GM18870 (cell line): ENCODE data around the gene PDLIM3.
"Not testable (repeated sequence)": the region's sequence is repeated elsewhere in the genome, so short reads cannot be mapped to it uniquely, and the experiment has no call there.

Source experiments
- ATAC-seq: cut with Tn5 transposase; IDR thresholded peaks from one replicate; pipeline ENCODE4 v1.9.1; 2021; ENCODE audit warnings: moderate library complexity; ENCODE audit not compliant: unreplicated experiment

PDLIM3 gene

DNA sequence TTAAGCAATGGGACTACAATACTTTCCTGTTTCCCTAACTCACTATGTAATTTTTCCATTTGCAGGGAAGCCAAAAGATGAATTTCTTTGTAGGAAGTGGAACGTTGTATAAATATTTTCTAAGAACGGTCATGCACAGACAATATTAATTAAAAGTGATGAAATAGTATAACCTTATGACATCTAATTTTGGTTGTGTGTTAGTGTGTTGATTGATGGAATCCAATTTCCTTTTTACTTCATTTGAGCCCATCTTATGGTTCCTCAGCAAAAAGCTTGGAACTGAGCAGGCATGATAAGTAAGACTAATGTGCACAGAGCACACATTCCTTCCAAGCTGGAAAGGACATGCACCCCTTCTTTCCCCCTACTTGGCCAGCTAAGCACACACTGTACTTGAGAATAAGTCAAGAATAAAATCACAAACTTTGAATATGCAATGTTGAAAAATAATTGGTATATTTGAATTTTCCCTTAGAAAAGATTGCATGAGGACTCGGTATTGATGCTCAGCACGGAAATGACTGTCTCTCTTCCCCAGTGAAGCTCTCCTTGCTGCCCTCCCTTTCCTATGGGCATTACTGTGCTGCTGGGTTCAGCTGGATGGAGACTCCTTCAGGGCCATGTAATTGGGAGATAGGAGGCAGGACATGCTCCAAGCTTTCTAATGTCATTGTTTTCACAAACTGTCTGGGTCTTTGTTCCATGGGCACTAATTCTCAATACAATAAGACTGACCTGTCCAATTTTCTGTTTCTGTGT lies 19.2 kb upstream of the PDLIM3 start:
- no peak for ATAC-seq

DNA sequence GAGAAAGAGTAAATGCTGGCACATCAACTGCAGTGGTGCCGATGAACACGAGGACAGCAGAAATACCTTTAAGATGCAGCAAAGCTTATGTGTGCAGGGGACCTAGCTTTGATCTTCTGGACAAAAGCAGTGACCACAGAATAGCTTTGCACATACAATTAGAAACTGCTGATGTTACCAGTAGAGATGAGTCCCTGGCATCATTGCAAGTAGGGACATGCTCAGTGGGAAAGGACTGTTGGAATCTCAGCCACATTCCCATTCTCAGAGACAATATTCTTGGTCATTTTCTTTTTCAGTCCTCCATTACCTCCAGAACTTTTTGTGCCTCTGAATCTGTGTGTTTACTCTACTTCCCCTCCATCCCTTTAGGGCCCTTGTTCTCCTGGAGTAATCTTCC lies 16.9 kb upstream of the PDLIM3 start:
- ATAC-seq: no peak

DNA sequence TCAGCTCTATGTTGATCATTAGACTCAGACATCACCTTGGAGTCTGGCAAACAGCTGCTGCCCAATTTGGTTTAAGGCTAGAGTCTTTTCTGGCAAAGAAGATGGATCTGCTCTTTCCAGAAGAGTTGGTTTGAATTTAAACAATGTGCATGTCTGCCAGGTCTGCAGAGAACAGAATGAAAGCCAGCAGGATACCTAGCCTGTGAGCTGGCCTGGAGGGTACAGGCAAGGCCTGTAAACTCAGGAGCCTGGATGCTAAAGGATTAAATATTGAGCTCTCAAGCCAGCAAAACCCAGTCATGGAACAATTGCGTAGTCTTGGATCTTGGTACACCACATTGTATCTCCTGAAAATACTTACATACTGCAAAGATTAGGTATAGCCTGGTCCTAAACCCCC lies 15.6 kb upstream of the PDLIM3 start:
- no peak for ATAC-seq

DNA sequence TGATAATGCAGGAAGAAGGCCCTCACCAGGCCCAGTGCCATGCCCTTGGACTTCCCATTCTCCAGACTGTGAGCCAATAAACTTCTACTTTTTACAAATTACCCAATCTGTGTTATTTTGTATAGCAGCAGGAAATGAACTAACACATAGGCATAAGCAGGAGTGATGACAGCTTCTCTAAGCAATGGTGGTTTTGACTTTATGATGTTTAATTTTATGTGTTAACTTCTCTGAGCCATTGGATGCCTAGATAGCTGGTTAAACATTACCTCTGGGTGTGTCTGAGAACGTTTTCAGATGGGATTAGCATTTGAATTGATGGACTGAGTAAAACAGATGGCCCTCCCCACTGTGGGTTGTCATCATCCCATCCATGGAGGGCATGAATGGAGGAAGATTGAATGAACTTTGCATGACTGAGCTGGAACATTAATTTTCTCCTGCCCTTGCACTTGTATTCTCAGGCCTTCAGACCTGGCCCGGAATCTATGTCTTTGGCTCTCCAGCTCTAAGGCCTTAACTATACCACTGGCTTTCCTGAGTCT lies 13.9 kb upstream of the PDLIM3 start:
- ATAC-seq: no peak

DNA sequence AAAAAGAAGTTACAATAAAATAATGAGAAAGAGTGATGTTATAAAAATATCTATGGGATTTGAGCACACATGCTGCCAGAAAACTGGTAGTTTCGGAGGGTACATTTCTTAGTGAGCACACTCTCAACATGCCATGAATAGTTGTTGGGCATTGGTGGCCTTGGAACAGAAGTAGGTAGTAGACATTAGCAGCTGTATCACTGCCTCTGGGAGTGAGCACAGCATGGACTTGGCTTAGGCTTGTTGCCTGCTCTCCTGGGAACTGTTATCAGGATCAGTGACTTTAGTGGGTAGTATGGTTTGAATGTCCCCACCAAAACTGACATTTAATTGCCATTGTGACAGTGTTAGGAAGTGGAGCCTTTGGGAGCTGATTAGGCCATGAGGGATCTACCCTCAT lies 13.3 kb upstream of the PDLIM3 start:
- no peak for ATAC-seq

DNA sequence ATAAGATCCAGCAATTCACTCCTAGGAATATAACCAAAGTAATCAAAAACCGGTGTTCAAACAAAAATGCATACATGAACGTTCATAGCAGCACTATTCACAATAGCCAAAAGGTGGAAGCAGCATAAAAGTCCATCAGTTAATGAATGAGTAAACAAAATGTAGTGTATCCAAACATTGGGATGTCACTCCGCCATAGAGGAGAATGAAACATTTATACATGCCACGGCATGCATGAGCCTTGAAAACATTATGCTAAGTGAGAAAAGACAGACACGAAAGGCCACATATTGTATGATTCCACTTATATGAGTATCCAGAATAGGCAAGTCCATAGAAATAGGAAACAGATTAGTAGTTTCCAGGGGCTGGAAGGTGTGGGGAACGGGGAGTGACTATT lies 11.0 kb upstream of the PDLIM3 start:
- no peak for ATAC-seq

DNA sequence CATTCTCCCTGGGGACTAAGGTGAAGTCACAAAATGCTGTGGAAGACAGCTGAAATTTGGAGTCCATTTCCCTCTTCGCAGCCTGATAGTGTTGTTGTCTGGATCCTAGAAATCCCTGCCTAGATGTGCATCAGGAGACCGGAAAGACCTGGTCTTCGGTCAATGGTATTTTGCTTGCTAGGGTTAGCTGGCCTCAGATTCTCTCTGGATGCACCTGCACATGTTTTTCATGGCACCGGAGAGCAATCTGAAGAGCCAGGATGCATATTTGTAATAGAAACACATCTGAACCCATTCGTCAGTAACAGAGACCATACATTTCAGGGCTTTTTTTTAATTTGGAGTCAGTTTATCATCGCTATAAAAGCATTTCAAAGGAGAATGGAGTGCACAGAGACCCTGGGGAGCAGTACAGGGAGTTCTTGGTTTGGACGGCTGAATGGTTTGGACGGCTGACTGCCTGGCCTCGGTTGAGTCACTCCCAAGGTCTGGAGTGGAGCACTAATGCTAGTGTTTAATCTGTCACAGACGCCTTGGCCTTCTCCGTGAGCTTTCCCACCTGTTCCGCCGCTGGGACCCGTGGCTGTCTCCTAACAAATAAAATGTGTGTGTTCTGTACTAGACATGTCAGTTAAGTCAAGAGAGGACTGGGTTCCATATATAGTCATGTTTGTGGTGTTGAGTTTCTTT lies 7.5 kb upstream of the PDLIM3 start:
- ATAC-seq: no peak

DNA sequence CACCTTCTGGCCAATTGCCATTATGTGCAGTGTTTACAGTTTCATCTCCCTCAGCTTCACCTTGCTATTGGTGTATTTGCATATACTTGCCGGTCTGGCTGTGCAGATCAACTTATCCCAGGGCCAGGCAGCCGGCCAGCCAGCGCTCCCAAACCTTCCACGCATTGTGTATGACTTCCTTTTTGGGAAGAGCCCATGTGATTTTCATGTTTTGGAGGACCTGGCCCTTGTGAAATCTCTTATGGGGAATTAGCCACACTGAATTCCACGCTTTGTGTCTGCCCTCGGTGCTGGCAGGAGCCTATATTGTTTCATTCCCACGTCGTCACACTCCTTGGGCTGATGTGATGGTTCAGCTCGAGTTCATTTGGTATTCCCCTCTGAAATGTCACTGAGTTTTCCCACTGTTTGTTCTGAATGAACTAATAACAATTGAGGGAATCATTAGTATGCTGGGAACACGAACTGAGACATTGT lies 6.0 kb upstream of the PDLIM3 start:
- ATAC-seq: no peak

DNA sequence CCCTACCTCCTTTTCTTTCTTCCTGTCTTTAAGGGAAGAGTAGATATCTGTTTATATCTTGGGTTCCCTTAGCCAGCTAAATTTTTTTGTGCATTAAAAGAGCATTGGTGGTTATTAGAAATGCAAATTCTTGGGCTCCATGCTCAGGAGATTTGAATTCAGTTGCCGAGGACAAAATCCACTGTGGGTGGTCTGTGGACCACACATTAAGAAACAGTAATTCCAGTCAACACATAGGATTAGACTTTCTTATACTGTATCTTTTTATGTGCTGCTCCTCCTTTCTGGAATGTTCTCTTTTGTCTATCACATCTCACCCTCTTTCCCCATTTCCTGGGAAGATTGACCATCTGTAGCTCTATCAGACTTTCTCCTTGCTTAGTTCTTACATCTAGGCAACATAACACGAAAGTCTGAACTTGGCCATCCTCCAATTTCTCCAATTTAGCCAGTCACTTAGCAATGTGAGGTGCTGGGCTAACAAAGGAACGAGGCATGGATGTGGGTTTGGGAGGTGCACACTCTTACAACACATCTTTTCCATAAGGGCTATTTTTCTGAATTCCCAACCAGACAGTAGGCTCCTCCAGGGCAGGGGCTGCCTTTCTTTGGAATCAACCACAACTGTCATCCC lies 5.3 kb upstream of the PDLIM3 start:
- no peak for ATAC-seq

DNA sequence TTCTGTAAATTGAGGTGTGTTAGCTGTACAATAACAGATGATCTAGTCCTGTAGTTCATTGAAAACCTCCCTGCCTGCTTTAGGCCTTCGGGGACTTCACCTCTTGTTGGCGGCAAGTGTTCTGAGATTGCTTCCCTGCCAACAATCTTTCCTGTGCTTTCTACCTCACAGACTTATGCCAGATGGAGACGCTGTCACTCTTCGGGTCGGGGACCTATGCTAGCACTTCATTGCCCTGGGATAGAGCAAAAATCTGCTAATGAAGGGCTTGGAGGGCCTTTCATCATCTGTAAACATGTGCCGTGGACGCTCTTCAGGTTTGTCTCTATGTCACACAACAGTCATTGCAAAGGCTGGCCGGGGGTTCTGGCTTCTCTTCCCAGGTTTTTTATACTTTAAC lies 4.7 kb upstream of the PDLIM3 start:
- ATAC-seq: no peak

DNA sequence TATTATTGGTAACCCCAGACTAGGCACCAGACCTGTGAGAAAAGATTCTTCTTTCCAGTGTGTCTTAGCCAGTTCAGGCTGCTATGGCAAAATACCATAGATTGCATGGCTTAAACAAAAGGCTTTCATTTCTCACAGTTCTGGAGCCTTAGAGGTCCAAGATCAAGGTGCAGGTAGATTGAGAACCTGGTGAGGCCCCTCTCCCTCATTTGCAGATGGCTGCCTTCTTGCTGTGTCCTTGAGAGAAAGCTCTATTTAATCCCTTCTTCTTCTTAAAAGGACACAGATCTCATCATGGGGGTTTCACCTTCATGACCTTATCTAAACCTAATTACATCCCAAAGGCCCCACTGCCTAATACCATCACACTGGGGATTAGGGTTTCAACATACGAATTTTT lies 3.5 kb upstream of the PDLIM3 start:
- no peak for ATAC-seq

DNA sequence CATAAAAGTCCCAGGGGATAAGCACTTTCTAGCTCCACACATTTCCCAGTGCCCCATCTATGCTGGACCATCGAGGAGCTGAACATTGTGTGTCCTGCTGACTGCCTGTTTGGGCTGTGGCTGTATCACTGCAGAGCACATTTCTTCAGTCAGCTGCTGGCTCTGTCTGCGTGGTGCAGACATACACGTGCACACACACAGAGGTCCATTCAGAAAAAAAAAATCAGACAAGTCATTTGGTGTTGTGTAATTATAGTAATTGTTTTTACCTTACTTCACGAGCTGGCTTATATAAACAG lies 1.1 kb upstream of the PDLIM3 start:
- no peak for ATAC-seq

DNA sequence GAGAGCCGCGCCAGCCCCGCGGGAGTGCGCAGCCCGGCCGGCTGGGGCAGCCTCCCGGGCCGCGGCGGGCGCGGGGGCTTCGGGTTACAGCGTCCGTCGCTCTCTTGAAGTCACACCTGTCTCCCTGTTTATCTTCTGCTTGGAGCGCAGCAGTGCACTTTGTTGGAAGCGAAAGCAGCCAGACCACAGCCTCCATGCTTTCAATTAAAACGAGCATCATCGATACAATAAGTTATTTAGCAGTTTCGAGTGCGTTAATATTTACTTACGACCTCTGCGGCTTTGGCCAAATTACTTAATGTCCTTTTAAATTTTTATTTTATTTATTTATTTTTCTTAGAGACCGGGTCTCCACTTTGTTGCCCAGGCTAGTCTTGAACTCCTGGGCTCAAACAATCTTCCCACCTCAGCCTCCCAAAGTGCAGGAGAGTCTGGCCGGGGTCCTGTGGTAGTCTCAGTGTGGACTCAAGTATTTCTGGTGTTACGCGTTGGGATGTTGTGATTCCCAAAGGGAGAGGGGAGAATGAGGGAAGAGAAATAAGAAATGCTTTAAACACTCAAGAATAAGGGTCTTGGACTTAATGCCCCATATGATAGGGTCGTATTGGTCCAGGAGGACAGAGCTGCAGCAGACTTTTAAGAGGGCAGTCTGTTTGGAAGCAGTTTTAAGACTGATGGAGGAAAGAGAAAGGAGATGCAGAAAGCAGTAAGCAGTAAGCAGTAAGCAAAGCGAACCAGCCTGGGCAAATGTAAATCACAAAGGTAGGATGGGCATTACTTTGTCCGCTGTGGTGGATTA lies 504 bp upstream of the PDLIM3 start:
- ATAC-seq: no peak

DNA sequence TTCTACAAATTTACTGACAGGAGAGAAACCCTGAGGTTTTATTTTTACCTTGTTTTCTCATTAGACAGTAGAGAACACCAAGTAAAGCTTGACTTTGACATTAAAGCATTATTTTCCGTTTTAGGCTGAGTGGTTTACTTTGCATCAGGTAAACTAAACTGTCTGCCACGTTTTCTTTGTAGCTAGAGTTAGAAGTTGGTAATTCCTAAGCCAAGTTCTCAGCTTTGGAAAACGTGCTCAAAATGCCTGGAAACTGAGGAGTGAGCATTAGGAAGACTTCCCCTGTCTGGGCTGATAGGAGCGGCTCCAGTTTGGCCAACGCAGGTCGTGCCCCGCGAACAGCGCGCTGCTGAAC lies 819 bp downstream of the PDLIM3 start:
- no peak for ATAC-seq

DNA sequence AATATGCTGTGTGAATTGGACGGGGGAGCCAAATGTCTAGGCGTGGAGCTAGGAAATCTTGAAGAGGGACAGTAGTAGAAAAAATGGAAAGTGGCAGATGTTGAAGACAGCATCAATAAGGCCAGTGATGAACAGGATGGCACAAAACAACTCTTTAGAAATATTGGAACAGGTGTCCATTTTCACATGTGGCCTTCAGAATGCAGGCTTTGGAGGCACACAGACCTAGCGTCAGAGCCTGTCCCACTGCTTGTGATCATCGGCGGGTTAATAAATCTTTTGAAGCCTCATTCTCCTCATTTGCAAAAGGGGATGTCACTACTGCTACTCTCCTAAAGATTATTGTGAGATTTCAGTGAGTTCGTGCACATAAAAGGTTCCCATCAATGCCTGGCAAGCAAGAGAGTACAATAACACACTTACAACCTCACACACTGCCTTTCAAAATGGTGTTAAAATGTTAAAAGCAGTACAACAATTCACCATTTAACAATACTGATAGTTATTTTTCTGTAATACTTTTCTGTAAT lies 2.4 kb downstream of the PDLIM3 start:
- ATAC-seq: no peak

DNA sequence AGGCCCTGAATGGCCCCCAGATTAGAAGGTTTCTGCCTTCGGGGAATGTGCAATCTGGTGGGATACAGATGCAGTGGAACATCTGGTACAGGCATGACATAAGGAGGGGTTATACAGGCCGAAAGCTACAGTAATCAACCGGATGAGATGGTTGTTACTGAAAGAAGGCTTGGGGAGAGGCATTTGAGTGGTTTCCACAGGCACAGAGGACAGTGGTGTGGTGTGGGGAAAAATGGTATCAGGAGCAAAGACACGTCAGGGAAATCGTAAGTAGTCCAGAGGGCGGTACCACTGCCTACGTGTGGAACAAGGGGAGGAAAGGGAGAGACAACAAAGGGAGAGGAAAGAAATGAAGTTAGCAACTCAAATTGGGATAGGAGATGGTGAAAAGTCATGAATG lies 3.0 kb downstream of the PDLIM3 start:
- ATAC-seq: no peak

DNA sequence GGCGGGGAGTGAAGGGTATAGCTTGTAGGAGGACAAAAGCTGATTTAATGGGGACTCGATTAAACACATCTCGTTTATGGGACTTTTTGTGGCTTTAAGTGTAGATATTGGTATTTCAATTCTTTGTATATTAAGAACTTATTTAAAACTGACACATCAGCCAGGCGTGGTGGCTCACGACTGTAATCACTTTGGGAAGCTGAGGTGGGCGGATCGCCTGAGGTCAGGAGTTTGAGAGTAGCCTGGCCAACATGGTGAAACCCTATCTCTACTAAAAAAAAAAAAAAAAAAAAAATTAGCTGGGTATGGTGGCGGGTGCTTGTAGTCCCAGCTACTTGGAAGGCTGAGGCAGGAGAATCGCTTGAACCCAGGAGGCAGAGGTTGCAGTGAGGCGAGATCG lies 3.7 kb downstream of the PDLIM3 start:
- not testable (repeated sequence) for ATAC-seq

DNA sequence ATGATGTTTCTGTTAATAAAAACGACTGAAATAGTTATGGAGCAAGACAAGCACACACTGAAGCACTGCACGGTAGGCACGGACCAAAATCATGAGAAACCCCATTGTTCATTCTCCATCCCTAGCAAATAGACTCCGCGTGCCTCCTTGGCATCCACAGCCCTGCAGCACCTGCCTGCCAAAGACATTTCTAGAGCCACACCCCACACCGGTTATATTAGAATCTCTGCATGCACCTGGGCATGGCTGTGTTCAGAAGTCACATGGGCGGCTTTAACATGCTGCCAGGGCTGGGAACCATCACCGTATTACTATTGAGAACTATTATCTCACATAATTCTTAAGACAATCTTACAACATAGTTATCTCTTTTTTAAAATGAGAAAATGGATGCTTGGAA lies 5.9 kb downstream of the PDLIM3 start:
- ATAC-seq: no peak

DNA sequence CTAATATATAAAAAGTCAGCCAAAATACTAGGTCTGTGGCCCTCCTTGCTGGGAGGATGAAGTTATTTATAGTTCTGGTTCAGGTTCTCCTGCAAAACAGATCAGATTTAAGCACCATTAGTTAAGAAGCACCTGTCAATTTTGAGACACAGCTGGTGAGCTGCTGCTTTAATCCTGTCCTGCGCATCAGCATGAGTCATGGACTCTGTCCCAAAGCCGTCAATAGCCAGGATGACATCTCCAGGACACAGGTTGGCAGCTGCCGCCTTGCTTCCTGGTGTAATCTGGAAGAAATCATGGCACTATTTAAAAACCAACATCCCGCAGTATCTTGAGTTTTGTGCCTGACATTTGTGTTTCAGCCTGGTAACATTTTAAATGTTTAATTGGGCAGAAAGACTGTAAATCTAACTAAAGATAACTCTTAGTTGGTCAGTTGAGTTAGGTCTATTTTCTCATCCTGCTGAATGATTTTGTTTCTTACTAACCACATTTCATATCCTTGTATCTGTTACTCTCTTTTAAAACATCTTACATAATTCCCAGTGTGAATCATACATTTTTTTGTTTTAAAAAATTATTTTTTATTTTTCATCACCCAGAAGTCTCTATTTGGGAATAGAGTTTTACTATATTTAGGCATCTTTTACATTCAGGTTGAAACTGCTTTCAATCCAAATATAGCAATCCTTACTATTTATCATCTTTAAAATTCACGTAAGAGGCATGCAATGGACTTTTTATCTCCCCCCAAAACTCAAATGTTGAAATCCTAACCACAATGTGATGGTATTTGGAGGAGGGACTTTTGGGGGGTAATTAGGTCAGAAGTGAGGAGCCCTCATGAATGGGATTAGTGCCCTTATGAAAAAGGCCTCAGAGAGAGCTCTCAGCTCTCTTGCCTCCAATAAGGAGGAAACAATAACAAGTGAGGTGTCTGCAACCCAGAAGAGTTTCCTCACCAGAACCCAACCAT lies 10.1 kb downstream of the PDLIM3 start:
- no peak for ATAC-seq

DNA sequence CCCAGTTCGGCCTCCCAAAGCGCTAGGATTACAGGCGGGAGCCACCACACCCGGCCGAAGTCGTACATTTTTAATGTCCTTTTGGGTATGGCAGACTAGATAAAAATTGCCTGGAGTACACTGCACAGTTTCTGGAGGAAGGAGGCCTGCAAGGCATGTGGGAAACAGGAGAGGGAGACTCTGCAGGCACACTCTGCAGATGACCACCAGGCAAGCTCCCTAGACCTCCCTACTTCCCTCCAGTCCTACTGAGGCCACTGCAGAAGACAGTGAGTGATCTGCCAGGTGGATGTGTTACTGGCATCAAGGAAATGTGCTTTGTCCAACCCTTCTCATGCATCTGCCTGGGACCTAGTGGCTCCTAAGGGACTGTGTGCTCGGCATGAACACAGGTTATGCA lies 11.4 kb downstream of the PDLIM3 start:
- no peak for ATAC-seq
